Stimulated activated CD4-positive, alpha-beta T cell treated with anti-CD3 and anti-CD28 coated beads, Interleukin-2, amount 100 ng/mL, for 4 hours (primary cell): ENCODE results near the gene SIM2.

Experiments
- DNase-seq: peaks from one replicate; pipeline ENCODE4 v3.0.0-alpha.2; 2020; ENCODE audit warnings: low read depth

Gene SIM2

DNA sequence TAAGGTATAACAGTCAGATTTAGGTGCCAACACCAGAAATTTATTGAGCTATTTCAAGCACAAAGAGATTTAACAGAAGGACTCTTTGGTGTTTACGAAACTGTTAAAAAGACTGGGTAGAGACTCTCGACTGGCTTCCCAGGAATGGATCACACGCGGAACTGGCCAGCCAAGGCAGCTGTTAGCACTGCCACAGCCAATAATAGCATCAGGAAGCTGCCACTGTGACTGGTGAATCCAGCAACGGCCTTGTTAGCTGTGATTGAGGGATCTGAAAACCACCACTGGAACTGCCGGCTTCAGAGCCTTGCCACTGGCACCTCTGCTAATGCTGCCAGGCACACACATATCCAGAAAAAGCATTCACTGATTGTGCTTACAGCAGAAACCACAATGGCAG is 10.6 kb upstream of the SIM2 start:
- no peak for DNase-seq

DNA sequence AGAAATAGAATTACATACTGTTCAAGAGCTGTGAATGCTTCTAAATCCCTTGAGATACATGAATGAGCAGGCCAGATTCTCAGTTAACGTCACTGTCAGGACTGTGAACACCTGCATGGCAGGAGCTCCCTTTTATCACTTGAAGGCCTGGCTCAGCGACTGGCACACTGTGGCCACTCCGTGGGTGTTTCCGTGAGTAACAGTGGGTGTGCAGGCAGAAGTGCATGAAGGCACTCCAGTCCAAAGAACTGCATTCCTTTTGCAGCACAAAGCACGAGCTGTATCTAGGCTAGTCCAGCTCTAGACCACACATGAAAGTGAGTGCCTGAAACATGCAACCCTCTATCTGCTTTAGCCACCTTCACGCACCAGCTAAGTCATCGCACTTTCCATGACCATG is 9.6 kb upstream of the SIM2 start:
- DNase-seq, result no peak

DNA sequence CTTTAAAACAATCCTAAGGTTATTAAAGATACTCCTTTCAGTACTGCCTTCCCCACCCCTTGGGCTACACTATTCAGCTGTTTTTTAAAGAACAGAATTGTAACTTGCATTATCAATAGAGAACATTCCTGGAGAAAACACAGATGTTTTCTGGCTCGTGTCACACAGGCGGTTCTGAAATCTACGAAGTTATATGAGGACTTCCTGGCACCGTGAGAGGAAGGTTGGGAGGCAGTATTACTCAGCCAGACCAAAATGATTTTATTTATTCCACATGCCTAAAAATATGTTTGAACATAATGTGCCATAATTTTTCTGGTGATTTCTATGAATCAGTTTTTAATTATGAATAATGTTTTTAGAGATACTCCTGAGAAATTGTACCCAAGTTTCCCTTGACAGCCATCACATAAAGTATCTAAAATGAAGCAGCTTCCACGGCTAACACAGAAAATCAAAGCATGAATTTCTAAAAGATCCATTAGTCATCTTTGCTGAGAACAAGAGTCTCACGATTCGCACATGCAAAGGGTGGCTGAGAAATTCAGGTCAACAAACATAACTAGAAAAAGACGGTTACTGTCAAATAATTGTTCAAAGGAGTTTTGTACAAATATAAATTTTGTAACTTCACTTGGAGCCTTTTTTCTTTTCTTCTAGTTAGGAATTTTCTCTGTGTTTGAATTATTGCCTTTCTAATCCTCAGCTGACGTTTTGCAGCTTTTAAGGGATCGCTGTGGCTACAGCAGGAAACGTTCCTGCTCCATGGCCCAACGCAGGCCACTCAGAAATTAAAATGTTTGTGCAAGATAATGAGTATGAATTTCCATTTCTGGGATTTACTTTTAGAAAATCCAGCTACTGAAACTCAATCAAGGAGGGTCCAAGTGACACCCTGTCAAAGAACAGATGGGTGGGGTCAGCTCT is 8.0 kb upstream of the SIM2 start:
- no peak for DNase-seq

DNA sequence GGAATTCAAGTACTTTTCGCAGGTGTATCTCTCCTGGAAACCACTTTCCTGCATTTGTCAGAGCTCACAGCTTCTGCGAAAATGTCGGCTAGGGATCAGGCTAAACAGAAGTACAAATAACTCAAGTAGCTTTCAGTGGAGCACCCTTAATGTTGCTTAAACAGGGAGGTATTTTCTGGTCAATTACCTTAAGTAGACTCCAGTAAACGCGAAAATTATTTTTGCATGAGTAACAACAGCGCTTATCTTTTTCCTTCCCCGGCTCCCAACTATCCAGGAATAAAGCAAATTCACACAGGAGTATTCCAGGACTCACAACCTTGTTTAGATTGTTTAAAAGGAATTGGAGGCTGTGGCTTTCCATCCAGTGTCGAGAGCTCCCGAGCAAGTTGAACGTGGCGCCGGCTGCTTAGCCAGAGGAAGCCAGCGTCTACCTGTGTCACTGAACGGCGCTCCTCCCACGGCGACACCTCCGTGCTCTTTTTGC is 7.3 kb upstream of the SIM2 start:
- DNase-seq, result no peak

DNA sequence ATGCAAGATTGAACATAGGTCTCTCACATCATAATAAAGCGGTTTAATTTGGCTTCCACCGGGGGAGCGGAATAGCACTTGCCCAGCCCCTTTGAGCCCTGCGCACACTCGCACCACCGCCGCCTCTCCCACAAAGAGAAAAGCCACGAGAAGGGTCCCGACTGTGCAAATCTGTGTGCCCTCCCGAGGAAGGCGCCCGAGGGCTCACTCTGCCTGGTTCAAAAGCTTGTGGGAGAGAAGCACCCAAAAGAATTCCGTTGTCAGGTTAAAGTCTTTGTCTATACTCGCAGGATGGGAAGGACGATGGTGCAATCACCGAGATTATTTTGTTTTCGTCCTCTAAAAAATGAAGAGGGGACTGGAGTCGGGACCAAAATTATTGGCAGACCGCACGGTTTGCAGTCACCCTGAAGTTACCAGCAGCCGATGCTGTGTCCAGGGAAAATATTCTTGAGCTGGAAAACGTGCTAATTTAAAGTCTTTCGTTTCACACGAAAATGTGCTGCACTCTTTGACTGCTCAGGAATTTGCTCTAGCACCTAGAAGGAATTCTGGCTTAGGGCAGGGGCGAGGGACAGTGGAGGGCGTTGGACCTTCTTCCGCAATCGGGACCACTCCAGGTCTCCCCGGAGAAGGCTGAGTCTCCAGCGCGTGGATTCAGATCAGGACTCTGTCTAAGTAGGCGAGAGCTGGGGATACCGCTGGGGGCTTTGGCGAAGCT is 6.6 kb upstream of the SIM2 start:
- DNase-seq, result no peak

DNA sequence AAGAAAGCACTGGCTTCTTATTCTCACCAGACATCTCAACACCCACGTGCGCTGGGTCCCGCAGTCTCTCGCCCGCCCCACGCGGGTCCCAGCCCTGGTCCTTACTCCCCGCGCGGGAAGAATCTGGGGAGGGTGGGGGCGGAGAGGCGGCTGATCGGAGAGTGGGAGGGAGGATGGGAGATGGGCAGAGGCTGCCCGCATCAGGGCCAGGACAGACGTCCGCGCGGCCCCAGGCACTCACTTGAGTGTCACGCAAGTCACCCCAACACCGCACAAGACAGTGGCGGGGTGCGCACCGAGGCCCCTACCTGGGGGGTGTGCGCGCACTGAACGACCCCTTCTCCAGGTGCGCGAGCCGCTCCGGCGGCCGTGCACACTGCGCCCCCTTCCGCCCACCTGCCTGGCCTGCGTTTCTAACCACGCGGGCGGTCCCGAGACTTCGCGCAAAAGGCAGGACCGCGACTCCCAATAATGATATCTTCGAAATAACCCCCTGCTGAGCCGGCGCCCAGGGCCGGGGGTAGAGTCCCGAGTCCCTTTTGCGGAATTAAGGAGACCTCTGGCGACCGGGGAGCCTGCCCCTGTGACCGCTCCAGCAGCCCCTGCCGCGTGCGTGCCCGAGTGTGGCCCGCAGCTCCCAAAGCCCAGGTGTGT is 6.0 kb upstream of the SIM2 start:
- no peak for DNase-seq

DNA sequence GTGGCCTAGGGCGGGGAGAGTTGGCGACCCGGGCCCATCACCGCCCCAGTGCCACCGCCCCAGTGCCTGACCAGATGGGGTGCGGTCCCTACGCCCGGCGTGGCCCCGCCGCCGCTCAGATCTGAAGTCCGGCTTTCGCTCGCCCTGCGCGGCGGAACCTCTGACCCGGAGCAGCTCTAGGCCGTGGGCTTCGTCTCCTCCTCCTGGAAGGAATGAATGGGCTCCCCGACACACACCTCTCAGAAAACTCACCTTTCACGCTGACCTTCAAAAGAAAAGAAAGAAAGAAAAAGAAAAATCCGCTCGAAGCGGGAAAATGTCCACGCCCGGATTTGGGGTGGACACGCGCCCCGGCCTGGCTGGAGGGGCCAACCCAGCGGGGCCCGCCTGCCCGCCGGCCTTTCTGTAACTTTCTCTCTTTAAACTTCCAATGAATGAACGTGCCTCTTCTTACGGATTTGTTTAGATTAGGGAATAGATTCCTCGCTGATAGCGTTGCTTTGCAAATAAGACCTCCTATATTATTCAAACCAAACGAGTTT is 5.4 kb upstream of the SIM2 start:
- DNase-seq, result no peak

DNA sequence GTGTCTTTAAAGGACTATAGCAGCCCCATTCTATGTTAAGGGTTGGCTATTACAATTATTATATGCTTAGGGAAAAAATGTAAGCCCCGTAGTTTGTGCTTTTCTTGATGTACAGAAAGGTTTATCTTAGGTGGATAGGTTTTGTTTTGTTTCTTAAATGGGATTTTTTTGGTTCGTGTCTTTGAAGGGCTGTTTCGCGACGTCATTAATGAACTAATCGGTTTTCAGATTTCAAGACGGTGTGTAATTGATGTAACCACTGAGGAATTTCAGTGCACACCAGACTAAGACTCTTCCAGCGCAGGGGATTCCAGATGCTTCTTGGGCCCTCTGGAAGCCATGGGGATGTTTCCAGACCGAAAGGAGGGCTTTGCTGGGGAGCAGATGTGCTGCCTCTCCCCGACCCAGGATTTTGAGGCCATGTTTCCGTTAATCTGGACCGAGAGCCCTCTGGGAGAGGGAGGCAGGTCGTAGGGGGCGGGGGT is 4.8 kb upstream of the SIM2 start:
- DNase-seq, result no peak

DNA sequence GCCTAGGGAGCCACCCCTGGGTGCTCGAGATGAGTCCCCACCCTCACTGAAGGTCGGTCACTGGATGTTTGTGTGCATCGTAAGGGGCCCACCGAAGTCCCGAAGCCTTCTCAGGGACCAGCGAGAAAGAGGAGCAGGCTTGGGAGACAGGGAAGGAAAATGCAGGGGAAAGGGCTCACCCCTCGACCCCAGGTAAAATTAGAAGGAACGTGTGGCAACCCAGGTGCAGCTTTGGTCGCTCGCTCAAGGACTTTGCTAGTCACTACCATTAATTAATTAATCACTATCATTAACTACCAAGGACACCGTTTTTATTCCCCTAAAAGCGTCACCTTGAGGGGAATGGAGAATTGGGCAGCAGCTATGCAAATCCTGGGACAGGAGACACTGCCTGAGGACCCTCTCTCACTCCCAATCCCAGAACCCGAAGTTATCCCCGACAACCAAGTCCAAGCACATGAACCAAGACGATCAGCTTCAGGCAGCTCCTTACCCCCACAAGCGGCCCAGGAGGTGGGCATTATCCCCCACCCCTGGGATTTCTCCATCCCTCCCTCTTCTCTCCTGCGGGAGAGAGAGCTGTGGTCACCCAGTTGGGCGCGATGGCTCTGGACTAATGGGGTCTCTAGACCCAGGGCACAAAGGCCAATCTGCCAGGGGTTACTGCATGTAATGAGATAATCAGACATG is 4.2 kb upstream of the SIM2 start:
- no peak for DNase-seq

DNA sequence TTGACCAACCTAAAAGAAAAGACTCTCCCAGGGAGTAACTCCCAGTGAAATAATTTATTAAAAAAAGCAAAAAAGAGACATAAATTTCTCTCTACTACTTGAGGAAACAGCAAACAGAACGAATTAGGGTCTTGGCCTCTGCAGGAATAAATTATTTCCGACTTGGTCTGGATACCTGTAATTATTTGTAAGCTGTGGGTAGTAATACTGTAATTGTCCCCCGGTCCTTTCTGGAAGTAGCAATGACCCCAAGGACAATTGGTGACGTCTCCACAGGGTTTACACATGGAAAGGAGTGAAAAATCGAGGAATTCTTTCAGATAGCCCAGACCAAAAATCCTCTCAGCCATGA is 3.7 kb upstream of the SIM2 start:
- no peak for DNase-seq

DNA sequence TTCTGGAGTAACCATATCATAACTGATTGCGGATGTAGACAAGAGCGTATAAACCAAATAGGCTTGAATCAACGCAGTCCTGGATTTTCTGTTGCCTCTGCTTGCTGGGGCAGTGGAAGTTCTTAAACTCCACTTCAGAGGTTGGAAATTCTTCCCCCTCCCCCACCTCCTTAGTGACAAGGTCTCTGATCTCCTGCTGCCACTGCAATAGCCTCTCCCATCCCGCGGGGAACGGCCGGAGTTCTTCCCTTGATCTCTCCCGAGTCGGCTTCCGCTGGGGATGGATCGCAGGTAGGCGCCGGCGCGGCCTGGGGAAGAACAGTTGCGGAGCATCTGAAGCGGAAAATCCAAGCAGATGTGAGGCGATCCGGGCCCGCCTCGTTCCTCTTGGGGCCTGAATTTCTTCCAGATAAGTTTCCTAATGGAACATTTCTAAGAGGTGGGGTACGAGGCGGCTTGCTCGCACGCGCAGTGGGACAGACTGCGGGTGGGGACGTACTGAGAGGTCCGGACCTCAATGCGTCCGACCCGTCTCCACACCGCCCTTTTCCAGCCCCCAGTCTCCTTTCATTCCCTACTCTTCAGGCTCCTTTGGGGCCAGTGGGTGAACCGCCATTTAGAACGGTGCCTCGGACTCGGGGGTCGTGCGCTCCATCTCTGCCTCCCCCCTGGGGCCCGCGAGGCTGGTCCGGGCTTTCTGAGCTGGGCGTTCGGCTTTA is 3.1 kb upstream of the SIM2 start:
- no peak for DNase-seq

DNA sequence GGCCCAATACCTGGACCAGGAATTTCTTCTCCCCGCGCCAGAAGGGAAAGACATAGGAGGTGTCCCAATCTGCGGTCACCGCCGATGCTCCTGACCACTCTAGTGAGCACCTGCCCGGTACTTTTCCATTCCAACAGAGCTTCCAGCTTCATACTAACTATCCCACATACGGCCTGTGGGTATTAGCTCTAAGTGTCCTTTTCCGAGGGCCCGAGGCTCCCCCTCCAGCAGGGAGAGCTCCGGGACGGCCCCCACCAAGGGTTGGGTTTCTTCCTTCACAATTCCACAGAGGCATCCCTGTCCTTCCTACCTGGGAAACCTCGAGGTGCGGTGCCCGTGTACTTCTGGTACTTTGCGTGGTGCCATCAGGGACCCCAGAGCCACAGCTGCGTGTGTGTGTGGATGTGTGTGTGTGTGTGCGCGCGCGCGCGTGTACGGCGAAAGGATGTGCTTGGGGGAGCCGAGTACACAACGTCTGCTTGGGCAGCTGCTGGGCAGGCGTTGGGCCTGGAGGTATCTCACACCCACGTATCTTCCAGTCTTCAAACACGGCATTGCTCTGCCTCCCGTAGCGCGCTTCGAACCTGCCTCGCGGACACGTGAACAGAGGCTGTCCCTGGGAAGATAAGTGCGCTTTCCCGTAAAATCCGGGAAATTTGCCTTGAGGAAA is 2.4 kb upstream of the SIM2 start:
- DNase-seq, result no peak

DNA sequence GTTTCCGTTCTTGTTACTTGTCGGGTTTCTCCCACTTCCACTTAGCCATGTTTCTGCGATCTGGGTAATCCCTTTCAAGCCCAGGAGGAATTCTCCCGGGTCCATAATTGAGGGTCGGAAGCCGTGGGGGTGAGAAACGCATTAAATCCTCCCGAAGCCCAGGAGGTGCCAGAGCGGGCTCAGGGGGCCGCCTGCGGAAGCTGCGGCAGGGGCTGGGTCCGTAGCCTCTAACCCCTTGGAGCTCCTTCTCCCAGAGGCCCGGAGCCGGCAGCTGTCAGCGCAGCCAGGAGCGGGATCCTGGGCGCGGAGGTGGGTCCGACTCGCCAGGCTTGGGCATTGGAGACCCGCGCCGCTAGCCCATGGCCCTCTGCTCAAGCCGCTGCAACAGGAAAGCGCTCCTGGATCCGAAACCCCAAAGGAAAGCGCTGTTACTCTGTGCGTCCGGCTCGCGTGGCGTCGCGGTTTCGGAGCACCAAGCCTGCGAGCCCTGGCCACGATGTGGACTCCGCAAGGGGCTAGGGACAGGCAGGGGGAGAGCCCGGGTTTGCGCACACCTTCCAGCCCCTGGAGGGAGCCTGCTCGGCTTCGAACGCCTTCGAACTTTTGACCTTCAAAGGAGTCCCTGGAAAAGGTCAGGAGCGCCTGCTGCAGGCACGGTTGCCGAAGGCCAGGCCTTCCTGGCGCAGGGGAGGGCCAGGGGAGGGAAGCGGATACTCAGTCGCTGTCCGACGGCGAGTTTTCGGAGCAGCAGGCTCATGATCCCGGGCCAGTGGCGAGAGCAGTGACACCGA is 1.7 kb upstream of the SIM2 start:
- no peak for DNase-seq

DNA sequence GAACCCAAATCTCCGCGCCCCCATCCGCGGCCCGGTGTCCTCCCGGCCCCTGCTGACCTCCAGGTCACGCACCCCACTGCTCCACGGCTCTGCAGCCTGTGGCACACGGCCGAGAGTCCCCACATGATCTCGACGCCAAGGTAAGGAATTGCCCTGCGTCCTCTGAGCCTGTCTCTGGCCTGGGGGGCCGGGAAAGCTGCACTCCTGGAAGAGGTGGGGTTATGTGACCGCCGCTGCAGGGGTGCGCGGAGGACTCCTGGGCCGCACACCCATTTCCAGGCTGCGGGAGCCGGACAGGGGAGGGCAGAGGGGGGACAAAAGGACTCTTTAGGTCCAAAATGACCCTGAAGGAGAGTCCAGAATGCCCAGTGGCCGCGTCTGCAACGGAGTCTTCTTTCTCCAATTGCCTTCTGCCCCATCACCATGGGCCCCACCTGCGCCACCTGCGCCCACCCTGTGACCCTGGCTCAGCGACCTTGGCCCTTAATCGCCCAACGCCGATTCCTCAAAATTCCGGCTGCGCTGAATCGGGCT is 997 bp upstream of the SIM2 start:
- DNase-seq, result no peak

DNA sequence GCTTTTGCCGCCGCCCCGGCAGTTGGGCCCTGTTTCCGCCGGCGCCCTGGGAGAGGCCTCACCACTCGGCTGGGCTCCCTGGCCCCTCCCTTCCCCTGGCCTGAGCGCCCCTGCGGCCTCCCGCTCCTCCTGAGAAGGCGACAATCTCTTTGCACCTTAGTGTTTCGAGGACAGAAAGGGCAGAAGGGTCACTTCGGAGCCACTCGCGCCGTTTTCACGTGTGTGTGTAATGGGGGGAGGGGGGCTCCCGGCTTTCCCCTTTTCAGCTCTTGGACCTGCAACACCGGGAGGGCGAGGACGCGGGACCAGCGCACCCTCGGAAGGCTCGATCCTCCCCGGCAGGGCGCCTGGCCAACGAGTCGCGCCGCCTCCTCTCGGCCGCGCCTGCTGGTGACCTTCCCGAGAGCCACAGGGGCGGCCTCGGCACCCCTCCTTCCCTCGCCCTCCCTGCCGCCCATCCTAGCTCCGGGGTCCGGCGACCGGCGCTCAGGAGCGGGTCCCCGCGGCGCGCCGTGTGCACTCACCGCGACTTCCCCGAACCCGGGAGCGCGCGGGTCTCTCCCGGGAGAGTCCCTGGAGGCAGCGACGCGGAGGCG is 432 bp upstream of the SIM2 start:
- DNase-seq, result no peak

DNA sequence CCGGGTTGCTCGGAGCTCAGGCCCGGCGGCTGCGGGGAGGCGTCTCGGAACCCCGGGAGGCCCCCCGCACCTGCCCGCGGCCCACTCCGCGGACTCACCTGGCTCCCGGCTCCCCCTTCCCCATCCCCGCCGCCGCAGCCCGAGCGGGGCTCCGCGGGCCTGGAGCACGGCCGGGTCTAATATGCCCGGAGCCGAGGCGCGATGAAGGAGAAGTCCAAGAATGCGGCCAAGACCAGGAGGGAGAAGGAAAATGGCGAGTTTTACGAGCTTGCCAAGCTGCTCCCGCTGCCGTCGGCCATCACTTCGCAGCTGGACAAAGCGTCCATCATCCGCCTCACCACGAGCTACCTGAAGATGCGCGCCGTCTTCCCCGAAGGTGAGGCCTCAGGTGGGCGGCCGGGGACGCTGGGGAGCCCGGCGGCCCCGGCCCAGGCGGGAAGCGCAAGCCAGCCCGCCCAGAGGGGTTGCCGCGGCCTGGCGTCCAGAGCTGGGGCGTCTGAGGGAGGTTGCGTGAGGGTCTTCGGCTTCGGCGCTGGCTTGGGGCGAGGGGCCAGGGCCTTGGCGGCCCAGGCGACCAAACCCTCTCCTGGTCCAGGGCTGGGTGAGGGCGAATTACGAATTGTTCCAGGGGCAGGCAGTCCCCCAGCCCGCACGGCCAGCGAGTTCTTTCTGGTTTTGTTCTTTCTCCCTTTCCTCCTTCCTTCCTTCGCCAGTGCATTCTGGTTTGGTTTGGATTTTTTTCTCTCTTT is 805 bp downstream of the SIM2 start:
- DNase-seq, result no peak

DNA sequence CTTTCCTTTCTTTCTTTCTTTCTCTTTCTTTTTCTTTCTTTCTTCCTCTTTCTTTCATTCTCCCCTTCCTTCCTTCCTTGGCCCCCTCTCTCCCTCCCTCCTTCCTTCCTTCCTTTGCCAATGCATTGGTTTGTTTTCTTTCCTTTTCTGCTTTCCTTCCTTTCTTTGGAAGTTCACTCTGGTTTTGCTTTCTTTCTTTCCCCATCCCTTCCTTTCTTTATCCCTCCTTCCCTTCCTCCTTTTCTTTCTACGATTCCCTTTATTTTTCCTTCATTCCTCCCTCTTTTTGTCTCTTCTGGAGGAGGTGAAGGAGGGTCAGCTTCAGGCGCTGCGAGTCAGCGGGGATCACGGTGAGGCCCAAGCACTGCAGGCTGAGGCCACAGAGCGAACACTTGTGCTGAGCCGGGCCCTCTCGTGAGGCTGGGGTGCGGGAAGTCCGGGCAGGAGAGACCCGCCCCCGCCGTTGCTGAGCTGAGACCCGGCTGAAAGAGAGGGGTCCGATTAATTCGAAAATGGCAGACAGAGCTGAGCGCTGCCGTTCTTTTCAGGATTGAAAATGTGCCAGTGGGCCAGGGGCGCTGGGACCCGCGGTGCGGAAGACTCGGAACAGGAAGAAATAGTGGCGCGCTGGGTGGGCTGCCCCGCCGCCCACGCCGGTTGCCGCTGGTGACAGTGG is 1.5 kb downstream of the SIM2 start:
- DNase-seq, result no peak
